ENCODE data around the gene ZNF428.
A peak's percentile ranks its signal among the peaks of the same experiment; 100 is the strongest.
"Not testable (repeated sequence)": the region's sequence is repeated elsewhere in the genome, so short reads cannot be mapped to it uniquely, and the experiment has no call there.

ZNF428 gene

DNA sequence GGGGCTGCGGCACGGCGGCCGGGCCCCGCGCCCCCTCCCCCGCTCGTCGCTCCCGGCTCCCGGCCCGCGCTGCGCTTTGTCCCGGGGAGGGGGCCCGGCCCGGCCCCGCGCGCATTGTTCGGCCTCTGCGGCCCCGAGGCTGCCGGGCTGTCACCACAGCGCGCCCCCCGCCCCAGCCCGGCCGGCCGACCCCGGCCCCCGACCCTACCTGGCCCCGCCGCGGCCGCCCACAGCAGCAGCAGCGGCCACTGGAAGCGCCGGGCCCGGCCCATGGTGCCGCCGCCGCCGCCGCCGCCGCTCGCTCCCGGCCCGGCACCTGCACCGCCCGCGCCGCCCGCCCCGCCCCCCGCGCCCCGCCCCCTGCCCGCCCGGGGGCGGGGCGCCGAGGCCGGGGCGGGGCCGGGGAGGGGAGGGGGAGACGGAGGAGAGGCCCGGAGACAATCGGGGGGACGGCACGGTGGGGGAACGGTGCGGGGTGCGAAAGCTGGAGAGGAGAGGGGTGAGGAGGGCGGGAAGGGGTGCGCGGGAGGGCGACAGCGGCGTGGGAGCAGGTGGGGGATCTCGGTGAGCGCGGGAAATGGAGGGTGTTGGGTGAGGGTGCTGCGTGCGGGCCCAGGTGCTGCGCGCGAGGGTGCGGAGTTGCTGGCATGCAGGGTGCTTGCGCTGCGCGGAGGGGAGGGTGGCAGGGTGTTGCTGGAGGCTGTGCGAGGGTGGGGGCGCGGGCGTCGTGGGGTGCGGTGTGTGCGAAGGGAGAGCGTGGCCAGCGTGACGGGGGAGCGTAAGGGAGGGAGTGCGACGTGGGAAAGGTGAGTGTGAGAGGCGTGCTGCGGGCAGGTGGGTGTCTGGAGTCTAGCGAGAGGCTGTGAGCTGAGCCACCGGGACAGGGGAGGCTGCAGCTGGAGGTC is 20.3 kb upstream of the ZNF428 start, which contains the start of gene CADM4:
Gene CADM4 (minus strand): TSS at position 332 of the 905 bp plus-strand sequence. CDS start 60 bp downstream, at position 272.
- peak; percentile 23 to 41 for DNase-seq

GRCh38 chr19:43638995-43639518 is 19.6 kb upstream of the ZNF428 start:
- DNase-seq, result no peak

DNA sequence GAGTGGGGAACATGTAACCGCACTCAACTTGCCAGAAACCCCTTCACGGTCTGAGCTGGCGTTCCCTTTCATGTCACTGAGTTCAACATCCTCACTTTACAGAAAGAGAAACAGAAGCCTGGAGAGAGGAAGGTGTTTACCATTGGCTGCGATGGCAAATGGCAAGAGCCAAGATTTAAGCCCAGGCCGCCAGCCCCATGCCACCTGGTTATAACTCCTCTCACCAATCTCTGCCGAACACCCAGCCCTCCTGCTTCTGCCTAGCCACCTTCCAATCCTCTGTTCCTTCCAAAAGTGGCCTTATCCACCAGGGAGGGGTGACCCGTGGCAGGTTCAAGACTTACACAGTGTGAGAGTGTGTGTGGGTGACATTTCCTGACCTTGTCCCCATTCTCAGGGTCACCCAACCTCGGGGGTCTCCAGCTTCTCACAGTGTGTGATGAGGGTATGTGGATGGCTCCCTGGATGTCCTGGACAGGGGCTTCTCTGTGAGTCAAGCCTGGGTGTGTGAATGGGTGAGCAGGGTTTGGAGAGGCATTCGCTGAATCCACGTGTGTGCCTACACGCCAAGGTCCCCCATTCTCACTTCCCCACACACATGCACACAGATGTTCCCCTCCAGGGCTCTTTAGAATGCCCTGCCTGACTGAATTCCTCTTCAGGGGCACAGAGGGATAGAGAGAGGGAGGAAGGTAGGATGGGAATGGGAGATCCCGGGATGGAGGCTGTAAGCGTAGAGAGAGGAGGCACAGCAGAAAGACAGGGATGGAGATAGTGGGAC is 19.0 kb upstream of the ZNF428 start:
- DNase-seq, result no peak

- no peak for DNase-seq
Measured at GRCh38 chr19:43636121-43636683, 16.8 kb upstream of the ZNF428 start.

GRCh38 chr19:43635561-43635940 is 16.1 kb upstream of the ZNF428 start:
- not testable (repeated sequence) for DNase-seq

DNA sequence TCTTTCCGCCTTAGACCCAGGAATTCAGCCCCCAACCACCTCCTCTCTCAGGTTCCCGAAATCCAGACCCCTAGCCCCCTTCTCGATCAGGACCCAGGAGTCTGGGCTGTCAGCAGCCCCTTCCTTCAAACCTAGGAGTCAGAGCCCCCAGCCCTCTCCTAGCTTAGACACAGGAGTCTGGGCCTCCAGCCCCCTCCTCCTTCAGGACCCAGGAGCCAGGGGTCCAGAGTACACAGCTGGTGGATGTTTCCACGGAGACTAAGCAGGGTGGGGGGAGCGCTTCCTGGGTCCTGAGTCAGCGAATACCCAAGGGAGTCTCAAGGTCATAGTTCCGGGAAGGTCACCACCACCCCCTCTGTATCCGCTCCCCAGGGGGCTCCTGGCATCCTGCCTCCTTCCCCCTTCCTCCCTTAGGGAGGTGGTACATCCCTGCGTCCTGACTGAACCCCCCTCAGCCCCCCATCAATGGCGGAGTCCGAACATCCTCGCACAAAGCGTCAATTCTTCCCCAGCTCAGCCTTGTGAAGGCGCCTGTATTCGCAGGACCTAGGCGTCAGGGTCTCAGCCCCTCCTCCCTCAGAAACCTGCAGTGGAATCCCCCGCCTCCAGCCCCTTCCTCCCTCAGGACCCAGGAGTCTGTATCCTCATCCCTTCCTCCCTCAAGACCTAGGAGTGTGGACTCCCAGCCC is 15.6 kb upstream of the ZNF428 start:
- DNase-seq, result no peak

- DNase-seq, result no peak
Measured at GRCh38 chr19:43634506-43634871, 15.1 kb upstream of the ZNF428 start.

- DNase-seq, result no peak
Measured at GRCh38 chr19:43634068-43634467, 14.6 kb upstream of the ZNF428 start.

DNA sequence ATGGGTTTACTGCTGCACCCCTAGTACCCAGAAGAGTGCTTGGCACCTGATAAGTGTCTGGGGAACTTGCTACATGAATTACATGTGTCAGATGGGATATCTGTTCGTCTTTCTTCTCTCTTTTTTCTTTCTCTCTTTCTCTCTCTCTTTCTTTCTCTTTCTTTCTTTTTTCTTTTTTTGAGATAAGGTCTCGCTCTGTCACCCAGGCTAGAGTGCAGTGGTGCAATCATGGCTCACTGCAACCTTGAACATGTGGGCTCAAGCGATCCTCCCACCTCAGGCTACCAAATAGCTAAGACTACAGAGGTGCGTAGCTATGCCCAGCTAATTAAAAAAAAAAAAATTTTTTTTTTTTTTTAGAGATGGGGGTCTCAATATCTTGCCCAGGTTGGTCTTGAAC is 14.1 kb upstream of the ZNF428 start:
- DNase-seq, result no peak

- no peak for DNase-seq
Measured at GRCh38 chr19:43631491-43631890, 12.1 kb upstream of the ZNF428 start.

GRCh38 chr19:43628646-43629326 is 9.4 kb upstream of the ZNF428 start:
- no peak for DNase-seq

- DNase-seq, result no peak
Measured at GRCh38 chr19:43626838-43627237, 7.4 kb upstream of the ZNF428 start.

DNA sequence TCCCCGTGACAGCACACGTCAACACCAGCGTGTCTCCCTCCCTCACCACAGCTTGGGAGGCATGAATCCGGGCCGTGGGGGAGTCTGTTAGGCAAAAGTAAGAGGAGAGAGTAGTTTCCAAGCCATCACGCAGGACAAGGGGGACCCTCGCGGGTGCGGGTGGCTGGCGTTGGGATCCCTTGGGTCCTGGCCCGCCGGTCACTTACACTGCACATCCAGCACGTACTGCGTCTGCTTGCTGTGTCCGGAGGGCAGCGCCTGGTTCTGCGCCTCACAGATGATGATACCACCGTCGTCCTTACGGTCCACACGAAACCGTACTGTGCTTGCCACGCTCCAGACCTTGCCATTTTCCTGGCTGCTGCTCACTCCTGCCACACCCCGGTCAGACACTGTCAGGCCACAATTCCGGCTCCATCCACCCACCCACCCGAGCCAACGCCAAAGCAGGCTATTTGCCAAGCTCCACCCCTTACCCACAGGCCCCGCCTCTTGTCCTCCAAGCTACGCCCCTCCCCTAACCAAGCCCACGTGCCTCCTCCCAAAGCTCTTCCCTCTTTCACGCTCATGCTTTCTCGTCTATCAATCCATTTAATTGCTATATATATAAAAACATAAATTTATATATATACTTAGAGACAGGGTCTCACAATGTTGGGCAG is 6.6 kb upstream of the ZNF428 start:
- no peak for DNase-seq

GRCh38 chr19:43624933-43625332 is 5.5 kb upstream of the ZNF428 start:
- no peak for DNase-seq

GRCh38 chr19:43623889-43624670 is 4.7 kb upstream of the ZNF428 start:
- no peak for DNase-seq

- no peak for DNase-seq
Measured at GRCh38 chr19:43622956-43623355, 3.5 kb upstream of the ZNF428 start.

DNA sequence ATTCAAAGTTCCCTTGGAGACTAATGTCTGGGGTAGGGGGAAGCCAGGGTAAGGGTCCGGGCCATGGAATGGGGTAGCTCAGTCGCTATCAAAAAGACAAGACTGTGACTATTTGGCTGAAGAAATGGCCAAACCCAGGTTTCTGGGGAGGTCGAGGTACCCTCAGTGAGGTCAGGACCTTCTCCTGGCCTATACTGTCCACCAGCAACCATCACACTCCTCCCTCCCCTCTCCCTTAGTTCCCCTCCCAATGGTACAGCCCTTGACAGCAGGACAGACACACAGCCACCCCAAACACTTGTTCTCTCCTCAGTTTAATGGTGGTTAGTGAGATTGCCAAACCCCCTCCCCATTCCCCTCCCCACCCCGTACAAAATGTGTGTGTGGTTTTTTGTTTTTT is 2.6 kb upstream of the ZNF428 start:
- DNase-seq, result no peak

GRCh38 chr19:43620061-43621001 is 902 bp upstream of the ZNF428 start:
- DNase-seq, result no peak

- DNase-seq, result peak in 1 of 2 experiments; percentile 73
Measured at GRCh38 chr19:43618921-43619261, 538 bp downstream of the ZNF428 start.

- no peak for DNase-seq
Measured at GRCh38 chr19:43616954-43617353, 2.5 kb downstream of the ZNF428 start.
